ENCODE measurements around the gene DAZAP1.

Gene DAZAP1

DNA sequence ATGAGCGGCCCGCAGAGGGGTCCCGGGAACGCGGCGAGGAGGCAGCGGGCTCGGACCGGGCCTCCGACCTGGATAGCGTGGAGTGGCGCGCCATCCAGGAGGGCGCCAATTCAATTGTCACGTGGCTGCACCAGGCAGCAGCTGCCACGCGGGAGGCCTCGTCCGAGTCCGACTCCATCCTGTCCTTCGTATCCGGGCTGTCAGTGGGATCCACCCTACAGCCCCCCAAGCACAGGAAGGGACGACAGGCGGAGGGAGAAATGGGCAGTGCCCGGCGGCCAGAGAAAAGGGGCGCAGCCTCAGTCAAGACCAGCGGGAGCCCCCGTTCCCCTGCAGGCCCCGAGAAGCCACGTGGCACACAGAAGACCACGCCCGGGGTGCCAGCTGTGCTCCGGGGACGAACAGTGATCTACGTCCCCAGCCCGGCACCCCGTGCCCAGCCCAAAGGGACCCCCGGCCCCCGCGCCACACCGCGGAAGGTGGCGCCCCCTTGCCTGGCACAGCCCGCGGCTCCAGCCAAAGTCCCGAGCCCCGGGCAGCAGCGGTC, 61.0 kb downstream of the DAZAP1 start:
- Histone ChIP-seq H3K4me2 (ENCODE audit: low read depth, low read length, poor library complexity, severe bottlenecking) (no peak overlapping the region), H4K20me1 (ENCODE audit: insufficient read depth, low read length, poor library complexity, severe bottlenecking) (peaks cover 14% of the 10 kb centered on the region), H3K4me1 (ENCODE audit: insufficient read depth, low read length, poor library complexity, severe bottlenecking) (no peaks in the 10 kb centered on the region), H3K9me2 (replicated peaks; ENCODE audit: low read depth, low read length) (no peaks in the 10 kb centered on the region), H3F3A (ENCODE audit: low read depth) (no peaks in the 10 kb centered on the region), H3K36me3 (ENCODE audit: insufficient read depth, low read length) (no peaks in the 10 kb centered on the region), H3K4me3 (ENCODE audit: low read length, poor library complexity, severe bottlenecking) (no peak overlapping the region), H2AFZ (ENCODE audit: low read length) (no peak overlapping the region), H3K9me3 (ENCODE audit: insufficient read depth, low read depth, low read length) (no peaks in the 10 kb centered on the region), H3K9ac (ENCODE audit: low read depth, low read length, poor library complexity, severe bottlenecking) (no peak overlapping the region), H3K79me2 (ENCODE audit: insufficient read depth, low read length) (no peaks in the 10 kb centered on the region), H3K27me3 (ENCODE audit: insufficient read depth, low read length, poor library complexity, severe bottlenecking) (no peaks in the 10 kb centered on the region)
- TF ChIP-seq, protein P1, sequence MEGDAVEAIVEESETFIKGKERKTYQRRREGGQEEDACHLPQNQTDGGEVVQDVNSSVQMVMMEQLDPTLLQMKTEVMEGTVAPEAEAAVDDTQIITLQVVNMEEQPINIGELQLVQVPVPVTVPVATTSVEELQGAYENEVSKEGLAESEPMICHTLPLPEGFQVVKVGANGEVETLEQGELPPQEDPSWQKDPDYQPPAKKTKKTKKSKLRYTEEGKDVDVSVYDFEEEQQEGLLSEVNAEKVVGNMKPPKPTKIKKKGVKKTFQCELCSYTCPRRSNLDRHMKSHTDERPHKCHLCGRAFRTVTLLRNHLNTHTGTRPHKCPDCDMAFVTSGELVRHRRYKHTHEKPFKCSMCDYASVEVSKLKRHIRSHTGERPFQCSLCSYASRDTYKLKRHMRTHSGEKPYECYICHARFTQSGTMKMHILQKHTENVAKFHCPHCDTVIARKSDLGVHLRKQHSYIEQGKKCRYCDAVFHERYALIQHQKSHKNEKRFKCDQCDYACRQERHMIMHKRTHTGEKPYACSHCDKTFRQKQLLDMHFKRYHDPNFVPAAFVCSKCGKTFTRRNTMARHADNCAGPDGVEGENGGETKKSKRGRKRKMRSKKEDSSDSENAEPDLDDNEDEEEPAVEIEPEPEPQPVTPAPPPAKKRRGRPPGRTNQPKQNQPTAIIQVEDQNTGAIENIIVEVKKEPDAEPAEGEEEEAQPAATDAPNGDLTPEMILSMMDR (conservative IDR thresholded peaks at IDR 0.05; ENCODE audit: low read length) = no peak
- no peak for TF ChIP-seq EZH2phosphoT487 (IDR thresholded peaks at IDR 0.05; ENCODE audit: borderline replicate concordance)

DNA sequence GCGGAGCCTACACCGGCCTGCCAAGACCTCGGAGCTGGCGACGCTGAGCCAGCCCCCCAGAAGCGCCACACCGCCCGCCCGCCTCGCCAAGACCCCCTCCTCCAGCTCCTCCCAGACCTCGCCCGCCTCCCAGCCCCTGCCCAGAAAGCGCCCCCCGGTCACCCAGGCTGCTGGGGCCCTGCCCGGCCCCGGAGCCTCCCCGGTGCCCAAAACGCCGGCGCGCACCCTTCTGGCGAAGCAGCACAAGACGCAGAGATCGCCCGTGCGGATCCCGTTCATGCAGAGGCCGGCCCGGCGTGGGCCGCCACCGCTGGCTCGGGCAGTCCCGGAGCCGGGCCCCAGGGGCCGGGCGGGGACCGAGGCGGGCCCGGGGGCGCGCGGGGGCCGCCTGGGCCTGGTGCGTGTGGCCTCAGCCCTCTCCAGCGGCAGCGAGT, 61.5 kb downstream of the DAZAP1 start:
- TF ChIP-seq, protein P1 (conservative IDR thresholded peaks at IDR 0.05; ENCODE audit: low read length) = no peak
- TF ChIP-seq EZH2phosphoT487 (IDR thresholded peaks at IDR 0.05; ENCODE audit: borderline replicate concordance) = no peak
- H3K9me2 ChIP-seq (replicated peaks; ENCODE audit: low read depth, low read length) = no peaks in the 10 kb centered on the region
- no peaks in the 10 kb centered on the region for H3K9me3 ChIP-seq (ENCODE audit: insufficient read depth, low read depth, low read length)
- no peaks in the 10 kb centered on the region for H3K27me3 ChIP-seq (ENCODE audit: insufficient read depth, low read length, poor library complexity, severe bottlenecking)
- H2AFZ ChIP-seq (ENCODE audit: low read length) = no peak overlapping the region
- H3K4me3 ChIP-seq (ENCODE audit: low read length, poor library complexity, severe bottlenecking) = no peak overlapping the region
- H3K4me2 ChIP-seq (ENCODE audit: low read depth, low read length, poor library complexity, severe bottlenecking) = no peak overlapping the region
- no peaks in the 10 kb centered on the region for H3K4me1 ChIP-seq (ENCODE audit: insufficient read depth, low read length, poor library complexity, severe bottlenecking)
- H3K79me2 ChIP-seq (ENCODE audit: insufficient read depth, low read length) = no peaks in the 10 kb centered on the region
- no peaks in the 10 kb centered on the region for H3K36me3 ChIP-seq (ENCODE audit: insufficient read depth, low read length)
- H4K20me1 ChIP-seq (ENCODE audit: insufficient read depth, low read length, poor library complexity, severe bottlenecking) = peaks cover 14% of the 10 kb centered on the region
- no peak overlapping the region for H3K9ac ChIP-seq (ENCODE audit: low read depth, low read length, poor library complexity, severe bottlenecking)
- H3F3A ChIP-seq (ENCODE audit: low read depth) = no peaks in the 10 kb centered on the region

DNA sequence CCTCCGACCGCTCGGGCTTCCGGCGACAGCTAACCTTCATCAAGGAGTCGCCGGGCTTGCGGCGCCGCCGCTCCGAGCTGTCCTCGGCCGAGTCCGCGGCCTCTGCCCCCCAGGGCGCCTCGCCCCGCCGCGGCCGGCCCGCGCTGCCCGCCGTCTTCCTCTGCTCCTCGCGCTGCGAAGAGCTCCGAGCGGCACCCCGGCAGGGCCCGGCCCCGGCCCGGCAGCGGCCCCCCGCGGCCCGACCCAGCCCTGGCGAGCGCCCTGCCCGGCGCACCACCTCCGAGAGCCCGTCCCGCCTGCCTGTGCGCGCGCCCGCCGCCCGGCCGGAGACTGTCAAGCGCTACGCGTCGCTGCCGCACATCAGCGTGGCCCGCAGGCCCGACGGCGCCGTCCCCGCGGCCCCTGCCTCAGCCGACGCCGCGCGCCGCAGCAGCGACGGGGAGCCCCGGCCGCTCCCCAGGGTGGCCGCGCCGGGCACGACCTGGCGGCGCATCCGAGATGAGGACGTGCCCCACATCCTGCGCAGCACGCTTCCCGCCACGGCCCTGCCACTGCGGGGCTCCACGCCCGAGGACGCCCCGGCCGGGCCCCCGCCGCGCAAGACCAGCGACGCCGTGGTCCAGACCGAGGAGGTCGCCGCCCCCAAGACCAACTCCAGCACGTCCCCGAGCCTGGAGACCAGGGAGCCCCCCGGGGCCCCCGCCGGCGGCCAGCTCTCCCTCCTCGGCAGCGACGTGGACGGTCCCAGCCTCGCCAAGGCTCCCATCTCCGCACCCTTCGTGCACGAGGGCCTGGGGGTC, 62.1 kb downstream of the DAZAP1 start:
- H3K27me3 ChIP-seq (ENCODE audit: insufficient read depth, low read length, poor library complexity, severe bottlenecking) = no peaks in the 10 kb centered on the region

More for the DNA sequence above, 62.1 kb downstream of the DAZAP1 start:
- Histone ChIP-seq H3K4me2 (ENCODE audit: low read depth, low read length, poor library complexity, severe bottlenecking) (no peak overlapping the region), H3K4me1 (ENCODE audit: insufficient read depth, low read length, poor library complexity, severe bottlenecking) (no peaks in the 10 kb centered on the region), H3K9me2 (replicated peaks; ENCODE audit: low read depth, low read length) (no peaks in the 10 kb centered on the region), H4K20me1 (ENCODE audit: insufficient read depth, low read length, poor library complexity, severe bottlenecking) (peaks cover 14% of the 10 kb centered on the region), H3K79me2 (ENCODE audit: insufficient read depth, low read length) (no peaks in the 10 kb centered on the region), H3K4me3 (ENCODE audit: low read length, poor library complexity, severe bottlenecking) (no peak overlapping the region), H3K36me3 (ENCODE audit: insufficient read depth, low read length) (no peaks in the 10 kb centered on the region), H3K9me3 (ENCODE audit: insufficient read depth, low read depth, low read length) (no peaks in the 10 kb centered on the region), H3K9ac (ENCODE audit: low read depth, low read length, poor library complexity, severe bottlenecking) (no peak overlapping the region), H2AFZ (ENCODE audit: low read length) (no peak overlapping the region), H3F3A (ENCODE audit: low read depth) (no peaks in the 10 kb centered on the region)
- TF ChIP-seq, protein P1 (conservative IDR thresholded peaks at IDR 0.05; ENCODE audit: low read length) = no peak
- no peak for TF ChIP-seq EZH2phosphoT487 (IDR thresholded peaks at IDR 0.05; ENCODE audit: borderline replicate concordance)

Data from Loucy (cell line).